Choroid plexus epithelial cell (primary cell): ENCODE results near the gene SDHA.
"Not testable (repeated sequence)": the region's sequence is repeated elsewhere in the genome, so short reads cannot be mapped to it uniquely, and the experiment has no call there.

Experiments
- DNase-seq: peaks from one replicate; pipeline ENCODE4 v3.0.0-alpha.2; 2010; ENCODE audit warnings: low read depth
- H3K4me3 ChIP-seq: 2 replicates; pipeline ENCODE4 v1.5.1; 2011; ENCODE audit warnings: low read depth, mild to moderate bottlenecking, control low read depth, low read length, moderate library complexity
- TF ChIP-seq, protein P1 (sequence below): conservative IDR thresholded peaks from 2 replicates; pipeline ENCODE4 v1.5.1; 2011; ENCODE audit warnings: low read depth, mild to moderate bottlenecking, control low read depth, inconsistent platforms, low read length, moderate library complexity

SDHA gene

DNA sequence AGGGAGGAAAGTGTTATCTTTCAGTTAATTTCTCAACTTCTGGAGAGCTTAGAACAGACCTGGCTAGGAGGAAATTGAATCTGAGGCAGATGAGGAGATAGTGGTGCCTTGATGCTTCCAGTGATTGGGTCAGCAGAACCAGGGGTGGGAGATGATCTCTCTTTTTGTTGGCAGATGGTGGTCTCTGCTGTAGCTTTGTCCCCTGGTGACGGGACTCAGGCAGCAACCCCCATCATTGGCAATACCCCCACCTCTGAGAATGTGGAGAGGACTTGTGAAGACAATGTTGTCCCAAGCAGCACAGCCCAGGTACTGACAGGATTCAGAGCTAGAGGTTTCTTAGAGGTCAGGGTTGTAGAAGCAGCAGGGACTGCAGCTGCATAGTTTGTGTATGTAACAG lies 49.6 kb downstream of the SDHA start:
- TF ChIP-seq, protein P1, sequence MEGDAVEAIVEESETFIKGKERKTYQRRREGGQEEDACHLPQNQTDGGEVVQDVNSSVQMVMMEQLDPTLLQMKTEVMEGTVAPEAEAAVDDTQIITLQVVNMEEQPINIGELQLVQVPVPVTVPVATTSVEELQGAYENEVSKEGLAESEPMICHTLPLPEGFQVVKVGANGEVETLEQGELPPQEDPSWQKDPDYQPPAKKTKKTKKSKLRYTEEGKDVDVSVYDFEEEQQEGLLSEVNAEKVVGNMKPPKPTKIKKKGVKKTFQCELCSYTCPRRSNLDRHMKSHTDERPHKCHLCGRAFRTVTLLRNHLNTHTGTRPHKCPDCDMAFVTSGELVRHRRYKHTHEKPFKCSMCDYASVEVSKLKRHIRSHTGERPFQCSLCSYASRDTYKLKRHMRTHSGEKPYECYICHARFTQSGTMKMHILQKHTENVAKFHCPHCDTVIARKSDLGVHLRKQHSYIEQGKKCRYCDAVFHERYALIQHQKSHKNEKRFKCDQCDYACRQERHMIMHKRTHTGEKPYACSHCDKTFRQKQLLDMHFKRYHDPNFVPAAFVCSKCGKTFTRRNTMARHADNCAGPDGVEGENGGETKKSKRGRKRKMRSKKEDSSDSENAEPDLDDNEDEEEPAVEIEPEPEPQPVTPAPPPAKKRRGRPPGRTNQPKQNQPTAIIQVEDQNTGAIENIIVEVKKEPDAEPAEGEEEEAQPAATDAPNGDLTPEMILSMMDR, result no peak
- no peak overlapping the region for H3K4me3 ChIP-seq

DNA sequence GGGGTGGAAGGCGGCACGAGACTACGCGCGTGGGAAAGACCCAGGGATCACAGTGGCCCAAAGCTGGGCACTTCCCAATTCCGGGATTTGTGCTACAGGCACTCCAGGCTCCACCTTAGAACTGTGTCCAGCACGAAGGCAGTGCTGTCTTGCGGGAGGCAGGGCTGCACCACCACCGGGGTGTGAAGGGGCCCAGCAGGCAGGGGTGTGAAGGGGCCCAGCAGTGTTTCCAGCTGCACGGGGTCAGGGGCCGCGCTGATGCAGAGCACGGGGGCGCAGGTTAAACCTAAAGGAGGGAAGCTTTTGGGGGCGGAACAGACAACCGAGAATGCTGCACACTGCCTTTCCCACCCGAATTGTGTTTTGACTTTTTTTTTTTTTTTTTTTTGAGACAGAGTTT lies 52.2 kb downstream of the SDHA start:
- H3K4me3 ChIP-seq, result no peak overlapping the region
- TF ChIP-seq, protein P1, result no peak
- no peak for DNase-seq

More for the DNA sequence above, 49.6 kb downstream of the SDHA start:
- no peak for DNase-seq

DNA sequence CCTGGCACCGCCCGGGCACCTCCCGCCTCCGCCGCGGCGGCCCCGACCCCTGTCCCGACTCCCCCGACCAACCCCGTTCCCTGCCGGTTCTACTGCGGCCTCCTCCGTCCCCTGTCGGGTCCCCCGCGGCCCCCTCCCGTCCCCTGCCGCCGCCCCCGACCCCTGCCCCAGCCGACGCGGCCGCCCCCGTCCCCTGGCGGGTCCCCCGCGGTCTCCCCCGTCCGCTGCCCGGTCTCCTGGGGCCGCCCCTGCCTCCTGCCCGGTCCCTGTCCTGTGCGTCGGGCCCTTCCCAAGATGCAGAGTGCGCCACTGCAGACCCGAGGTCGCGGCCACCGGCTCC lies 53.7 kb downstream of the SDHA start:
- H3K4me3 ChIP-seq, result peak overlapping the region; percentile 72

DNA sequence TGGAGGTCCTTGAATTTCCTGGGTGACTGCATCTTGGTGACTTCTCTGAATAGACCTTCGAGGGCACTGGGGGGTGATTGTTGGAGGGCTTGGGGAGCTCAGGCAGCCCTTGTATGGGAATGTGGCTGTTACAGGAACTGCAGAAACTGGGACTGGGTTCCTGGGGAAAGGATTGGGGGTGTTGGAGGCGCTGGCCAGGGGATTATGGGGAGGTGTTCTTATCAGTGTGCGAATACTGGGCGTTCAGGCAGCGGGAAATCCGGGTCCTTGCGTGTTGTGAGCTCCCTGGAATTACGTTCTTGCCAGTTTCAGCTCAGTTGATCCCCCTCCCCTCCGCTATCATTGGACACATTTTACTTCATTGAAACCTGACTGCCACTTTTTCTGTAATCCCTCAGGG lies 55.0 kb downstream of the SDHA start:
- H3K4me3 ChIP-seq, DNase-seq: not testable (repeated sequence)

More for the DNA sequence above, 53.7 kb downstream of the SDHA start:
- DNase-seq, result not testable (repeated sequence)

DNA sequence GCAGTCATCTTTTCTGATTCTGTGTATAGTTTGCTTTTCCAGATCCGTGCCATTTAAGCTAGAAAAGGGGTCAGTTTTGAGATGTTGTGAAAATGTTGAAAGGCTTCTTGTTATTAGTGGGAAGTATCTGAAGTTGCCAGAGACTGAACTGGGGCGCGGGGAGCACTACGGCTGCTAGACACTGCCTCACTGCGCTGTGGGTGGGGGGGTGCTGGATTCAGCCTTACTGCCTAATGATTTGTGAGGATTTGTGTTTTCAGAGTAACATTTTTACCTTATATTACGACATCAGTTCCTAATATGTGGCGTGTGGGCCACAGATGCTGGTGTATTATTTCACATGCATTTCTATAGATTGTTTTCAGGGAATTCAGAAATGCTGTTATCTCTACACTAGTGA lies 55.4 kb downstream of the SDHA start:
- H3K4me3 ChIP-seq, DNase-seq: not testable (repeated sequence)

DNA sequence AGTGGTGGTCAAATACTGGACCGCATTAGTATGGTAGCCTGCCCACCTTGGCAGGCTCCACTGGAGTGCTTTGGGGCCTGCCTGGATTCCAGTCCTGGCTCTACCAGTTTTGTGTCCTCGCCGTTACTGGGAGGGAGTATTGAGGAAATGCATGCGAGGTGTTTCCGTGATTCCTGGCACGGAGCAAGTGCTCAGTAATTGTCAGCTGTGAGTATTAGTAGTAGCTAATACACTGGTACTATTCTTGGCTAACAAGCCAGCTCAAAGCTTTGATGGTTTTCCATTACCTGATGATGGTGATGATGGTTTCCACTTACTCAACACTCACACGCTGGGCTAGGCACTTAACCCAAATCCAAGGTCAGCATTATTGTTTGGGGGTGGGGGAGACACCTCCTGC lies 56.2 kb downstream of the SDHA start:
- not testable (repeated sequence) for H3K4me3 ChIP-seq, DNase-seq

DNA sequence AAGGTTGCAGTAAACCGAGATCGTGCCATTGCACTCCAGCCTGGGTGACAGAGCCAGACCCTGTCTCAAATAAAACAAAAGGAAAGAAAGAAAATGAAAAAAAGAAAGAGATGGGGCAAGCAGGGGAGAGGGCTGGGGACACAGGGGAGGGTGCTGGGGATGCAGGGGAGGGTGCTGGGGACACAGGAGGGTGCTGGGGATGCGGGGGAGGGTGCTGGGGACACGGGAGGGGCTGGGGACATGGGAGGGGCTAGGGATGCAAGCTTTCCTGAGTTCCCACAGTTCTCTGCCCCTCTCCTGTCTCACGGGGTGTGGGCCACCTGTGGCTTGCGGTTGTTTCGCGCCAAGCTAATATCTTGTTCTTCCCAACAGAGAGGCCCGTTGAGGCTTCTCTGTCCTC lies 60.5 kb downstream of the SDHA start:
- TF ChIP-seq, protein P1, result no peak
- DNase-seq, result no peak
- H3K4me3 ChIP-seq, result no peak overlapping the region

DNA sequence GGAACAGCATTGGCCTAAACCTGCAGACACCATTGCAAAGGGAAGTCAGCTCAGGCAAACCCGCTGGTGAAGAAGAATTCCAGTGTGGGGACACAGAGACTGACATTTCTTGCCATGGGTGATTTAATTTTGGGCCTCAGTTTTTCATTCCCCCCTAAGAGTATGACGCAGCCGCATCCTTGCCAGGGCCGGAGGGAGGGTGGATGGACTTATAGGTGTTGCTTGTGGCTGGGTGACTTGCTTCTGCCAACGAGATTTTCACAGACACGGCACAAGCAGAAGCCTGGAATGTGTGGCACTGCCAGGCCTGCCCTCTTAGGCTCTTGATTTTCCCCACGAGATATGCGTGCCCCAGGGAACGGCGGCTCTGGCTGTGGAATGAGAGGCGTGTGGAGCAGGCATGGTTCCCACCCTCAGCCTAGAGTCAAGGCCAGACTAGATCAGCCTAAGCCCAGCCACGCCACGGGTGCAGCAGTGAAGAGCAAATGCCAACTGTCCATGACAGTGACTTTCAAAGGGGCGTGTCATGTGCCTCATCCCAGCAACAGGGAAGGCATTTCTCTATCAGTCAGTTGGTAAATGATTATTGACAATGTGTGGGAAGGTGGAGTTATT lies 61.0 kb downstream of the SDHA start:
- DNase-seq, H3K4me3 ChIP-seq: not testable (repeated sequence)

DNA sequence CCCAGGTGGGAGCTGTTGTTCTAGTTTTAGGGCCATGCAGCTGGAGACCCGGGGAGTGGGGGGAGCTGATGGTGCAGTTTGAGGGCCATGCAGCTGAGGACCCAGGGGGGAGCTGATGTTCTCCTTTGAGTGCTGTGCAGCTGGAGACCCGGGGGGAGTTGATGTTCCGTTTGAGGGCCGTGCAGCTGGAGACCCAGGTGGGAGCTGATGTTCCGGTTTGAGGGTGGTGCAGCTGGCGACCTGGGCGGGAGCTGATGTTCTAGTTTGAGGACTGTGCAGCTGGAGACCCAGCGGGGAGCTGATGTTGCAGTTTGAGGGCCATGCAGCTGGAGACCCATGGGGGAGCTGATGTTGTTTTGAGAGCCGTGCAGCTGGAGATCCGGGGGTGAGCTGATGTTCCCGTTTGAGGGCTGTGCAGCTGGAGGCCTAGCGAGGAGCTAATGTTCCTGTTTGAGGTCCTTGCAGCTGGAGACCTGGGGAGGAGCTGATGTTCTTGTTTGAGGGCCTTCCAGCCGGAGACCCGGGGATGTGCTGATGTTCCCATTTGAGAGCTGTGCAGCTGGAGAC lies 68.0 kb downstream of the SDHA start:
- peak; percentile 50 for DNase-seq
- TF ChIP-seq, protein P1, result no peak
- H3K4me3 ChIP-seq, result no peak overlapping the region

DNA sequence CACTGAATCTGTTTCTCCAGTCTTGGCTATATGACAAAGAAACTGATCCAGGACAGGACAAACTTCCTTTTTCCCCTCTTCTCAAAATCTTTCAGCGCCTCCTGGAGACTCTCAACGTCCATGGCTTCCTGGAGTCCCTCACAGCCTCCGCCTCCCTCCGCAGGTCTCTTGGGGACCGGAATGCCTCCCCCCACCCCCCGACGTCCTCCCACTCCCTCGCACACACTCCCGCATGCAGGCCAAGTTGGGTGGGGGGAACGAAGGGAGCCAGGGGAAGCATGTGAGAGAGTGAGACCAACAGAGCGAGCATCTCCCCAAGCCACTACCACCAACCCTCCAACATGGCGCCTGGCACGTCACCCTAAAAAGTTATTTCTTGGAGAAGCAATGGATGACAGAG lies 72.1 kb downstream of the SDHA start:
- not testable (repeated sequence) for DNase-seq, H3K4me3 ChIP-seq

DNA sequence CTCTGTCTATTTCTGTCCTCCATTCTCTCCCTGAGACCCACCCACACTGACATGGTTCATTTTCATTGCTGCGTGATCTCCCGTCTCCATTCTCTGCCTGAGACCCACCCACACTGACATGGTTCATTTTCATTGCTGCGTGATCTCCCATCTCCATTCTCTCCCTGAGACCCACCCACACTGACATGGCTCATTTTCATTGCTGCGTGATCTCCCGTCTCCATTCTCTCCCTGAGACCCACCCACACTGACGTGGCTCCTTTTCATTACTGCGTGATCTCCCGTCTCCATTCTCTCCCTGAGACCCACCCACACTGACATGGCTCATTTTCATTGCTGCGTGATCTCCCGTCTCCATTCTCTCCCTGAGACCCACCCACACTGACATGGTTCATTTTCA lies 73.2 kb downstream of the SDHA start:
- not testable (repeated sequence) for H3K4me3 ChIP-seq, DNase-seq

DNA sequence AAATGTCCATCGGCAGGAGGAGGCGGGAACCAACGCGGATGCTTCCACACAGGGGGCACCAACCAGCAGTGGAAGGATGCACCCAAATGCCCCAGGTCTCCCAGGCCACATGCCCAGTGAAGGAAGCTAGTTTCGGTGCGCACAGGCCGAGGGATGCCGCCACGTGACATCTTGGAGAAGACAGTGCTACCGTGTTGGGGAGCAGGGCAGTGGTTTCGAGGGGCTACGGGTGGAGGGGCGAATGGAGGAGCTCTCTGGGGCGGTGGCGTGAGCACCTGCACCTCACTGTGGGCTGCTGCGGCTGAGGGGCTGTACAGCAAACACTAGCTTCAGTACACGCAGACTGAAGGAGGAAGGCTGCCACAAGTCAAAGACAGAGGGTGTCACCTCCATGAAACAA lies 76.7 kb downstream of the SDHA start:
- not testable (repeated sequence) for DNase-seq, H3K4me3 ChIP-seq

DNA sequence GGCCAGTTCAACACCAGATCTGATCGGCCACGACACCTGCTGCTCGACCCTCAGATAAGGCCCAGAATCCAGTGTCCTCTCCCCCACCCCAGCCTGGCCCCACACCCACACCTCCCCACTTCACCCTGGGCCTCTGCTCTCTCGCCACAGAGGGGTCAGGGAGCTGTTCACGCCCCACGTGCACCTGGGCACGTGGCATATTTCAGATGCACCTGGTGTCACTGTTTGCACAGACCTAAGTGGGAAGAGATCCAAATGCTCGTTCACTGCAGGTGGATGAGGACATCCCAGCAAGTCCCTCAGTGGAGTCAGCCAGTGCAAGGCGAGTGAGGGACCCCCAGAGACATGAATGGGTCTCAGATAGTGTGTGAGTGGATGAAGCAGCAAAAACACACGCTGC lies 78.1 kb downstream of the SDHA start:
- not testable (repeated sequence) for H3K4me3 ChIP-seq, DNase-seq

DNA sequence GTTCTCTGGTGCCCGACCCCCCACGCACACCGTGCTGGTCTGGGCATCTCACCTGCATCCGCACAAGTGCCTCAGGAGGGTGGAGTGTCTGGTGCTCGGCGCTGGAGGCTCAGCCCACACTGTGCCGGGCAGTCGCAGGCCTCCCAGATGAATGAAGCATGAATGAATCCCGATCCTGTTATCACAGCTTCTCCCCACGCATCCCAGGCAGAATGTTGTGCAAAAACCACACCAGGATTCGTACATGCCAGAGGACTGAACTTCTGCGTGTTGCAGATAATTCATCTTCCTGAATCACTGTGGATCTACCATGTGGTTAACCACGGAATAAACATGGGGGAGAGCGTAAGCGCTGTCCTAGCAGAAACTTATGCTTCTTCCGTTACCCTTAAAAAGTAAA lies 78.8 kb downstream of the SDHA start:
- peak; percentile 87 for DNase-seq
- not testable (repeated sequence) for H3K4me3 ChIP-seq

DNA sequence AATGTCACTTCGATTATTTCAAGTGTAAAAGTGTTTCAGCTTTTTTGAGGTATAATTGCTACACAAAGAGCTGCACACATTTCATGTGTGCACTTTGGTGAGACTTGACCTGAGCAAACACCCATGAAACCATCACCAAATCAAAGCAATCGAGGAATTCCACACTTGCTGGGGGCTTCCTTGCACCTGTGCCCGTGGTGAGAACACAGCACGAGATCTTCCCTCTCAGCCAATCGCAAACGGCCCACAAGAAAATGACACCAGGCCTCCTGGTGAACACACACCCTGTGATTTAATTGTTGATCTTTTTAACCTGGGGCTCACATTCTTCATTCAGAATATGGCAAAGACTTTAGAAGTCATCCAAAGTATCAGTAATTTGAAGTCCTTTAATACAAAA lies 79.3 kb downstream of the SDHA start:
- not testable (repeated sequence) for H3K4me3 ChIP-seq, DNase-seq
